Hematopoietic multipotent progenitor cell treated with erythropoietin and hydrocortisone succinate and interleukin-3 and kit ligand, for 15 days (in vitro differentiated cells): ENCODE data around the gene FOXP2.
"Not testable (repeated sequence)": the region's sequence is repeated elsewhere in the genome, so short reads cannot be mapped to it uniquely, and the experiment has no call there.

ENCODE experiments used
- DNase-seq: peaks from one replicate; pipeline ENCODE4 v3.0.0-alpha.2; 2015; ENCODE audit warnings: low spot score

FOXP2 gene

GRCh38 chr7:114422507-114423501 lies 8.2 kb downstream of the FOXP2 start:
- DNase-seq: no peak

DNA sequence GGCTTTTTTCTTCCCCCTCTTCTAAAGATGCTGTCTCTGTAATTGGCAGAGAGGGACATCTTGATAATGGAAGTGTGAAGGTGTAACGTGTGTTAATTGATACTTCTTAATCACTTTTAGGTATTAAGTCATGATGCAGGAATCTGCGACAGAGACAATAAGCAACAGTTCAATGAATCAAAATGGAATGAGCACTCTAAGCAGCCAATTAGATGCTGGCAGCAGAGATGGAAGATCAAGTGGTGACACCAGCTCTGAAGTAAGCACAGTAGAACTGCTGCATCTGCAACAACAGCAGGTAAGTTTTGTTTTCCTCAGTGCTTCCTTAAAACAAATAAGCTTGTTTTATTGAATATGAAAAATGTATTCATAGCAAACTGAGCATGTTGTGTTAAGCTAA lies 11.8 kb downstream of the FOXP2 start:
- no peak for DNase-seq

- no peak for DNase-seq
These were observed 12.2 kb downstream of the FOXP2 start for GRCh38 chr7:114426824-114427223.

DNA sequence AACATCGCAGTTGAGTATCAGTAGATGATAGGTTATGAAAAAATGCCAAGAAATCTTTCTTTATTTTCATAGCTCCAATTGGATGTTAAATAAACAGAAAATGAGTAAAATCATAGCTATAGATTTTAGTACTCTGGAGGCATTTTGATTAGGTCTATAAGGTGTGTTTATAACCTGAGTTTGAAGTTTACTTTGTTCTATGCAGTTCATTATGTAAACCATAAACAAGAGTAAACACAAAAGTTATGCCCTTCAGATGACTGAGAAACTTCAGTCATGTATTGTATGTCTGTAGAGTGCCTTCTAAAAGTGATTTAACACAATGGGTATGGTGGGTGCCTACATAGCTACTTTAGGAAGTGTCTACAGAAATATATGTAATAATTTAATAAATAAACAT lies 13.6 kb downstream of the FOXP2 start:
- no peak for DNase-seq

GRCh38 chr7:114431189-114431588 lies 16.6 kb downstream of the FOXP2 start:
- DNase-seq: no peak

GRCh38 chr7:114432061-114432460 lies 17.4 kb downstream of the FOXP2 start:
- no peak for DNase-seq

DNA sequence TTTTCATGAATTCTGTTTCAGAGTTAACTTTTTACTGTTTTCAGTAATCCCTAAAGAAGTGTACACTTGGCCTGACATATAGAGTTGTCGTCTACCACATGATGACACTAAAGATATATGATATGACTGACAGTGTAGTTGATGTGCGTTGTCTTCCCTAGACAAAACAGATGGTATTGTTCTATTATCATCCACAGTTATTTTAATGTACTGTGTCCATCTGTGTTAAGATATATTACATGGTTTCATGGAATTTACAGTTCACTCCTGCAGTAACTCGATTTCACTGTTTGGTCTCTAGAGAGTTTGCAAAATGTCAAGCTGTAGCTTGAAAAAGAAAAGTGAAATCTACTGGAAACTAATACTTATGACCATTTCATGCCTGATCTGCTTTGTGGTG lies 18.1 kb downstream of the FOXP2 start:
- no peak for DNase-seq

- no peak for DNase-seq
These were observed 25.0 kb downstream of the FOXP2 start for GRCh38 chr7:114439581-114439980.

DNA sequence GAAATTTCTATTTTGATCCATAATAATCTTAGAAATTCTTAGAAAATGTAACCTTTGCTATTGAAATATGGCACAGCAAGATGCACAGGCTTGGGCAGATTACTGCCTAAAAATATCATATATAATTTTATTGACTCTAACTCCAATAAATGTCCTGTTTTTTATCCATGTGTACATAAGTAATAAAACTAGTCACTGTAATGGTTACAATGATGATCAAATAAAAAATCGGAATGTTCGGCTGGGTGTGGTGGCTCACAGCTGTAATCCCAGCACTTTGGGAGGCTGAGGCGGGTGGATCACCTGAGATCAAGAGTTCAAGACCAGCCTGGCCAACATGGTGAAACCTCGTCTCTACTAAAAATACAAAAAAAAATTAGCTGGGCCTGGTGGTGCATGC lies 26.3 kb downstream of the FOXP2 start:
- DNase-seq: not testable (repeated sequence)

DNA sequence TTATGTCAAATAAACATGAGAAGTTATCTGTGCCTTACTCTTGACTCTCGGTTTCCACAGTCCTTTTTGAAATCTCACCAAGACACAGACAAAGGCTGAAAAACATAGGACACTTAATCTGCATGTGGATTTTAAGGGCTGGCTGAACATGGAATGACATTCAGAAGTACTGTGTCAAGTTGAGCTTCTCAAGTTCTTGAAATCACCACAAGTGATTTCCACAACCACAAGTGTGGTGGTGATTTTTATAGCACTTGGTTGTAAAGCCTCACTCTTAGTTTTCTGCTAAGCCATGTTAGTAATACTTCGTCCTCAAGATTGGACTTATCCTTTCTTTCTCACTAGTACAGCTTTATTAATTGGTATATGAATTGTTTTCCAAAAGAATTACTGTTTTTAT lies 29.6 kb downstream of the FOXP2 start:
- DNase-seq: no peak

- no peak for DNase-seq
These were observed 35.8 kb downstream of the FOXP2 start for GRCh38 chr7:114450431-114450830.

DNA sequence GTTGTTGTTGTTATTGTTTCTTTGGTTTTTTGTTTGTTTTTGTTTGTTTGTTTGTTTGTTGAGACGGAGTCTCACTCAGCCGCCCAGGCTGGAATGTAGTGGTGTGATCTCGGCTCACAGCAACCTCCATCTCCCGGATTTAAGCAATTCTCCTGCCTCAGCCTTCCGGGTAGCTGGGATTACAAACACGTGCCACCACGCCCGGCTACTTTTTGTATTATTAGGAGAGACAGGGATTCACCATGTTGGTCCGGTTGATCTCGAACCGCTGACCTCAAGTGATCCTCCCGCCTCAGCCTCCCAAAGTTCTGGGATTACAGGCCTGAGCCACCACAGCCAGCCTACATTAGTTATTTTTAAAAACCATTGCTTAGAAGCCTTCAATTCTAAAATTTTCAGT lies 45.0 kb downstream of the FOXP2 start:
- DNase-seq: no peak

DNA sequence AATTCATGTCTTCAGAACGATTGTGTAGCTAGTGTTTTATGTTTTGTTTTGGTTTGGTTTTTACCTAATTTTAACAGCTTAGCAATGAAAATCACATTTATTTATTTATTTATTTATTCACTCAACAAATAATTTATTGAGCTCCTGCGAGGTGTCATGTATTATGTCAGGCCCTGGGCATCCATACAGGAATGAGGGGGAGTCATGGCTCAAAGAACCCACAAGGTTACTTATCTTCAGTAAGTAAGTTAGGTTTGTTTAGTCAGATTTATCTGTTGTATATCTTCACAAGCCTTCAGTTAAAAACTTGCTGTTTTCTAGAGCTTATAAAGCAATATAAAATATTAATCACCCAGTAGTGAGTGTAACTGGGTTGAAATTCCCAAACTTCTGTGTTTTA lies 45.4 kb downstream of the FOXP2 start:
- no peak for DNase-seq

DNA sequence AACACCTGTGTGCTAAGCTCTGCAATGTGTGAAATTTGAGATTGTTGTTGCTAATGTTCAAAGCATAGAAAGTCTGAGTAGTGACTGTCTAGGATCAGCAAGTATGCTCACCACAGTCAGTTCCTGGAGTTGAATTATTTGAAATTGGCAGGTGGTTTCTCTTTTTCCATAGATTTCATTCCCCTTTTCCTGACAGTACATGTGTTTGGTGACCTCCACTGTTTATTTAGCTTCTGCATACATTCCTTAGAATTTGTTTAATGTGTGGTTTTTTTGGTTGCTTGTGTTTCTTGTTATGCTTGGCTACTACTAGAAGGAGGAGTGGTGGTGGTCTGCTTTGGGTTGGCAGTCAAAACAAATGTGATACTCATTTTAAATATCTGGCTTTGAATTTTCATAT lies 52.3 kb downstream of the FOXP2 start:
- DNase-seq: no peak

GRCh38 chr7:114468844-114469243 lies 54.2 kb downstream of the FOXP2 start:
- DNase-seq: no peak

DNA sequence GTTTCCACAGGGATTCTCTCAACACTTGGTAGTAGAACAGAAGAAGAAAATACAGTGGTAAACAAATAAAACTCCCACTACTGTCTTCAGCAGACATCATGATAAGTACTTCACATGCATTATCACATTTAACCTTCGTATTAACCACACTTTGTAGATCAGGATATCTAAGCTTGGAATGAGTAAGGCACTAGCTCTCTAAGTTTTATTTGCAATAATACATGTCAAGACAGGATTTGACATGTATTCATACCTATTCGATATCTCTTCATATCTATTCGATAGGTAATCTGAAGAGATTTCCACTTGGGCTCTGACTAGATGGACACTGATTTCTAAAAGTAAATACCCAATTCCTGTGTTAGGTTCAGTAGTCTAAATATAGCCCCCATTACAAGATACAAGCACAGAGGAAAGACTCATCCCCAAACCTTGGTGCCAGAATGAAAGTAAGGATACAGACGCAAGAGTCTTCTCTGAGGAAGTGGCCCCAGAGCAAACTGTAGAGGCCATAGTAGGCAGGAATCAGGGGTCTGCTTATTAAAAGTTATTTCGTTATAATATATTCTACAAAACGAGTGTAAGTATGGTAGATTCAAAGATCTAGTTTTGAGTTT lies 58.4 kb downstream of the FOXP2 start:
- no peak for DNase-seq

DNA sequence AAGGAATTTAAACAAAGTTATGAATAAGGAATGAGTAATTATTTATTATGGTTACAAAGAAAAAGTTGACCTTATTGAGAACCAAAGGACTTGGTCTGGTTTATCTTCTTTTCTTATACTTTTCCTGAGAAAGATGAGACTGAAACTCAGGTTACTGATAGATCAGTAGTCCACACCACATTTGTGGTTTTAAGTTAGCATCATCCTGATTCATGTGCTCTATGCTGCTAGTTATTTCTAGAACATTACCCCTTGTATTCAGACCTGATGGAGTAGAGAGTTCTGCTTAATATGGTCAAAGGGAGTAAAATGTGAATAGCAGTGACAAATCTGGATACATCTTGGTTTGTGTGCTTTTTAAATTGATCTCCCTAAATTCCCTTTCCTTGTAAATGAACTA lies 63.8 kb downstream of the FOXP2 start:
- DNase-seq: no peak

GRCh38 chr7:114481999-114482398 lies 67.4 kb downstream of the FOXP2 start:
- no peak for DNase-seq

- no peak for DNase-seq
These were observed 69.6 kb downstream of the FOXP2 start for GRCh38 chr7:114484226-114484625.

DNA sequence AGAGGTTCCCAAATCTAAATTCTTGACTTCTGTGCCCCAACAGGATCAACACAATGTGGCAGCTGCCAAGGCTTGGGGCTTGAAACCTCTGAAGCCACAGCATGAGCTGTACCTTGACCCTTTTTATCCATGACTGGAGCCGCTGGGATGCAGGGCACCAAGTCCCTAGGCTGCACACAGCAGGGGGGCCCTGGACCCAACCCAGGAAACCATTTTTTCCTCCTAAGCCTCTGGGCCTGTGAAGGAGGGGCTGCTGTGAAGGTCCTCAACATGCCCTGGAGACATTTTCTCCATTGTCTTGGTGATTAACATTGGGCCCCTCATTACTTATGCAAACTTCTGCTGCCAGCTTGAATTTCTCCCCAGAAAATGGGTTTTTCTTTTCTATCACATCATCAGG lies 72.6 kb downstream of the FOXP2 start:
- no peak for DNase-seq

GRCh38 chr7:114488696-114489095 lies 74.1 kb downstream of the FOXP2 start:
- no peak for DNase-seq

DNA sequence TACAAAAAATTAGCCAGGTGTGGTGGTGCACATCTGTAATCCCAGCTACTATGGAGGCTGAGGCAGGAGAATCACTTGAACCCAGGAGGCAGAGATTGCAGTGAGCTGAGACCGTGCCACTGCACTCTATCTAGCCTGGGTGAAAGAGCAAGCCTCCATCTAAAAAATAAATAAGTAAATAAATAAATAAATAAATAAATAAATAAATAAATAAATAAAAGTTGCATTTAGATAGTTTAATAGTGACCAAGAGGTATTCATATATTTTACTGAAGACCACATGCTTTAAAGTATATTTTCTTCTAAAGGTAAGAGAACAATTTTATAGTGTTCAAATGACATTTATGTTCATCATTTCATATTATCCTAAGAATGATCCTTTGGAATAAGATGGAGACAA lies 82.9 kb downstream of the FOXP2 start:
- DNase-seq: not testable (repeated sequence)

GRCh38 chr7:114502454-114503254 lies 88.0 kb downstream of the FOXP2 start:
- DNase-seq: no peak
